Hepatocyte (in vitro differentiated cells): ENCODE results near the gene ZNF879. TPM values are rescaled to one million over a fixed set of nuclear protein-coding genes. Genes with fewer than 3 reads are reported as not detected.

Experiments
- DNase-seq: peaks from one replicate; pipeline ENCODE4 v3.0.0-alpha.2; 2016; ENCODE audit warnings: low spot score
- H2AFZ ChIP-seq: fragments of 200-600 bp; sonication (generic); 2 replicates; pipeline ENCODE4 v1.6.0; 2016; ENCODE audit warnings: antibody characterized with exemption, mild to moderate bottlenecking
- H3K27ac ChIP-seq: fragments of 200-600 bp; sonication (generic); 2 replicates; pipeline ENCODE4 v1.5.1; 2016; ENCODE audit warnings: mild to moderate bottlenecking
- H3K27me3 ChIP-seq: fragments of 200-600 bp; sonication (generic); 2 replicates; pipeline ENCODE4 v1.6.1; 2016
- H3K36me3 ChIP-seq: fragments of 200-600 bp; sonication (generic); replicated peaks from 2 replicates; pipeline ENCODE4 v1.5.1; 2016; ENCODE audit warnings: low read depth; ENCODE audit not compliant: insufficient read depth
- H3K4me1 ChIP-seq: fragments of 200-600 bp; sonication (generic); 2 replicates; pipeline ENCODE4 v1.5.1; 2016; ENCODE audit warnings: mild to moderate bottlenecking, moderate library complexity; ENCODE audit not compliant: insufficient read depth
- H3K4me2 ChIP-seq: fragments of 200-600 bp; sonication (generic); 2 replicates; pipeline ENCODE4 v1.6.0; 2016
- H3K4me3 ChIP-seq: fragments of 200-600 bp; sonication (generic); 2 replicates; pipeline ENCODE4 v1.5.1; 2016; ENCODE audit warnings: mild to moderate bottlenecking
- H3K79me2 ChIP-seq: fragments of 200-600 bp; sonication (generic); 2 replicates; pipeline ENCODE4 v1.6.0; 2017; ENCODE audit warnings: mild to moderate bottlenecking
- H3K9me2 ChIP-seq: fragments of 200-600 bp; sonication (generic); replicated peaks from 2 replicates; pipeline ENCODE4 v1.6.0; 2017; ENCODE audit warnings: mild to moderate bottlenecking; ENCODE audit not compliant: insufficient read depth
- H3K9me3 ChIP-seq: fragments of 200-600 bp; sonication (generic); 2 replicates; pipeline ENCODE4 v1.5.1; 2016; ENCODE audit warnings: low read depth, mild to moderate bottlenecking
- H4K20me1 ChIP-seq: fragments of 200-600 bp; sonication (generic); 2 replicates; pipeline ENCODE4 v1.6.0; 2016; ENCODE audit warnings: mild to moderate bottlenecking; ENCODE audit not compliant: insufficient read depth, poor library complexity, severe bottlenecking
- CTCF ChIP-seq: fragments of 200-600 bp; sonication (generic); IDR thresholded peaks from 2 replicates; pipeline ENCODE4 v1.5.1; 2016; ENCODE audit warnings: antibody characterized with exemption, mild to moderate bottlenecking; ENCODE audit not compliant: poor library complexity
- EZH2 ChIP-seq: fragments of 200-600 bp; sonication (generic); IDR thresholded peaks from 2 replicates; pipeline ENCODE4 v1.6.1; 2016; ENCODE audit warnings: antibody characterized with exemption, mild to moderate bottlenecking, borderline replicate concordance
- EZH2phosphoT487 ChIP-seq: fragments of 200-600 bp; sonication (generic); IDR thresholded peaks from one replicate; pipeline ENCODE4 v1.6.1; 2018; ENCODE audit warnings: antibody characterized with exemption, mild to moderate bottlenecking, low read depth, moderate library complexity; ENCODE audit not compliant: unreplicated experiment, severe bottlenecking
- WGBS: methylation state at CpG from one replicate; pipeline ENCODE4 v1.1.6; 2016; ENCODE audit warnings: low lambda C conversion rate; ENCODE audit errors: missing lambda C conversion rate; 5-methylcytosine and 5-hydroxymethylcytosine counted together
- polyA plus RNA-seq: library from polyadenylated mRNA; unstranded; fragments of >200 nt; fragmentation: Nextera tagmentation; extraction: Ambion mirVana; gene quantifications from 2 replicates; pipeline ENCODE4 v1.2.1, GENCODE V29; 2016
- total RNA-seq: library from RNA; depleted of rRNA; stranded (reverse); fragments of >200 nt; gene quantifications from 2 replicates; pipeline ENCODE4 v1.2.3, GENCODE V29; 2014

ZNF879 gene
- total and polyA plus RNA-seq, 2 experiments from 2014 or later, result 3.6 to 4.0 TPM

DNA sequence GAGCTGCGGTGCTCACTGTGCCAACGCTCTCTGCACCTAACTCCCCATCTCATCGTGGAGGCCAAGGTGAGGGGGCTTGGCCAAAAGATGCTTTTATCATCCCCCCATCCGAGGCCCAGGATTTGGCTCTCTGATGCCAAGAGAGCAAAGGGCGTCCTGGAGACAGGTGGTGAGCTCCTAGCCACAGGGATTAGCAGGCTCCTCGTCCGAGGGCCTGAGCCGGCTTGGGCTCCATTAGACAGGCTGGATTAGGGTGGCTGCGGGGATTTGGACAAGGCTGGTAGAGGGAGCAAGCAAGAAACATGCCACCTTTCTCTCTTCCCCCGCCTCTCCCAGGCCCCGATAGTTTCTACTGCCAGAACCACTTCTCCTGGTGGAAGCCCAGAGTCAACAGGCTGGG, 27.4 kb upstream of the ZNF879 start:
- no peaks in the 10 kb centered on the region for H3K79me2 ChIP-seq
- WGBS, result 73% methylated on average over 11 of the region's 11 CpGs
- no peak overlapping the region for H3K4me2 ChIP-seq
- TF ChIP-seq CTCF (no peak), EZH2phosphoT487 (no peak), EZH2 (no peak)
- H4K20me1 ChIP-seq, result no peaks in the 10 kb centered on the region
- H2AFZ ChIP-seq, result no peak overlapping the region
- H3K9me3 ChIP-seq, result no peaks in the 10 kb centered on the region
- no peaks in the 10 kb centered on the region for H3K9me2 ChIP-seq
- H3K4me1 ChIP-seq, result no peaks in the 10 kb centered on the region
- no peaks in the 10 kb centered on the region for H3K36me3 ChIP-seq
- H3K27ac ChIP-seq, result no peak overlapping the region
- DNase-seq, result no peak
- H3K27me3 ChIP-seq, result peaks cover 35% of the 10 kb centered on the region
- no peak overlapping the region for H3K4me3 ChIP-seq

GRCh38 chr5:178997191-178997590, 26.4 kb upstream of the ZNF879 start:
- no peaks in the 10 kb centered on the region for H4K20me1 ChIP-seq
- H3K27ac ChIP-seq, result no peak overlapping the region
- H3K4me3 ChIP-seq, result no peak overlapping the region
- no peak for DNase-seq
- H3K4me1 ChIP-seq, result no peaks in the 10 kb centered on the region
- H3K9me3 ChIP-seq, result no peaks in the 10 kb centered on the region
- H3K36me3 ChIP-seq, result no peaks in the 10 kb centered on the region
- H3K27me3 ChIP-seq, result peaks cover 35% of the 10 kb centered on the region
- H3K4me2 ChIP-seq, result no peak overlapping the region
- H2AFZ ChIP-seq, result no peak overlapping the region
- 84% methylated on average over 6 of the region's 6 CpGs for WGBS
- no peak for TF ChIP-seq EZH2phosphoT487
- TF ChIP-seq EZH2, result no peak
- no peak for TF ChIP-seq CTCF
- H3K9me2 ChIP-seq, result no peaks in the 10 kb centered on the region
- no peaks in the 10 kb centered on the region for H3K79me2 ChIP-seq

DNA sequence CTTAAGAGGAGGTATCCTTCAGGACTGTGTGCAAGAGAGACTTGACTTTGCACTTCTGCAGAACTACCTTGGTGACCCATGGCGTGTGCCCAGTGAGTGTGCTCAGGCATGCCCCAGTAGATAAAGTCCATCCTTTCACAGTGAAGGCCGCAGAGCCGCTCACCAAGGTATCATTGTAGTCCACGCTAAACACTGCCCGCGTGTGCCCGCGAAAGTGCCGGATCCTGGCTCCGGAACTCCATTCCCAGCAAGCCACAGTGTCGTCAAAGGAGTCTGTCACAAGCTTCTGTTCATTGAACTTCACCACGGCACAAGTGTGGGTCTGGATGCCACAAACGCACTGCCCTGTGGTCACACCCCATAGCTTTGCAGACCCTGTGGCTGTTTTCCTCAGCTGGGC, 25.2 kb upstream of the ZNF879 start:
- DNase-seq, result no peak
- WGBS, result 93% methylated on average over 13 of the region's 13 CpGs
- H3K27ac ChIP-seq, result no peak overlapping the region
- no peaks in the 10 kb centered on the region for H3K9me3 ChIP-seq
- H3K4me2 ChIP-seq, result no peak overlapping the region
- peaks cover 28% of the 10 kb centered on the region for H3K27me3 ChIP-seq
- H3K36me3 ChIP-seq, result no peaks in the 10 kb centered on the region
- H3K9me2 ChIP-seq, result no peaks in the 10 kb centered on the region
- TF ChIP-seq CTCF (no peak), EZH2phosphoT487 (no peak), EZH2 (no peak)
- H4K20me1 ChIP-seq, result no peaks in the 10 kb centered on the region
- H3K79me2 ChIP-seq, result no peaks in the 10 kb centered on the region
- H3K4me1 ChIP-seq, result no peaks in the 10 kb centered on the region
- no peak overlapping the region for H2AFZ ChIP-seq
- H3K4me3 ChIP-seq, result no peak overlapping the region

DNA sequence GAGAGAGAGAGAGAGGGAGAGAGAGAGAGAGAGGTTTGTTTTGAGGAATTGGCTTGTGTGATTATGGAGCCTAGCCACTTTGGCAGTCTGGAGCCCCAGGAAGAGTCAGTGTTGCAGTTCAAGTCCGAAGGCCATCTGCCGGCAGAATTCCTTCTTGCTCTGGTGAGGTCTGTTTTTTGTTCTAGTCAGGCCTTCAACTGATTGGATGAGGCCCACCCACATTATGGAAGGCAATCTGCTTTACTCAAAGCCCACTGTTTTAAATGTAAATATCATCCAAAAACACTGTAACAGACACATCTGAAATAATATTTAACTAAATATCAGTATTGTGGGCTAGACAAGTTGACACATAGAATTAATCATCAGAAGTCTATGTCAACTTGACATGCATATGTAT, 17.0 kb upstream of the ZNF879 start:
- Histone ChIP-seq H3K36me3 (no peaks in the 10 kb centered on the region), H3K4me1 (no peaks in the 10 kb centered on the region), H3K9me3 (no peaks in the 10 kb centered on the region), H3K9me2 (no peaks in the 10 kb centered on the region), H4K20me1 (no peaks in the 10 kb centered on the region), H2AFZ (no peak overlapping the region), H3K4me3 (no peak overlapping the region), H3K27me3 (no peaks in the 10 kb centered on the region), H3K4me2 (no peak overlapping the region), H3K79me2 (no peaks in the 10 kb centered on the region), H3K27ac (no peak overlapping the region)
- TF ChIP-seq EZH2, result no peak
- no peak for TF ChIP-seq EZH2phosphoT487
- no peak for TF ChIP-seq CTCF
- DNase-seq, result no peak
- WGBS, result 80% methylated on average over 2 of the region's 2 CpGs
